NT2/D1 (cell line): Measurements from ENCODE around the gene SEMA4B.

ENCODE experiments used
- SUZ12 ChIP-seq: IDR thresholded peaks from 2 replicates; pipeline ENCODE4 v1.6.1; 2011; ENCODE audit not compliant: insufficient read length, insufficient read depth; ENCODE audit errors: extremely low read depth
- YY1 ChIP-seq: IDR thresholded peaks from 2 replicates; pipeline ENCODE4 v1.6.1; 2011; ENCODE audit not compliant: insufficient read length, insufficient read depth
- ZNF274 ChIP-seq: IDR thresholded peaks from 2 replicates; pipeline ENCODE4 v1.6.1; 2011; ENCODE audit warnings: mild to moderate bottlenecking, low read depth, low read length

DNA sequence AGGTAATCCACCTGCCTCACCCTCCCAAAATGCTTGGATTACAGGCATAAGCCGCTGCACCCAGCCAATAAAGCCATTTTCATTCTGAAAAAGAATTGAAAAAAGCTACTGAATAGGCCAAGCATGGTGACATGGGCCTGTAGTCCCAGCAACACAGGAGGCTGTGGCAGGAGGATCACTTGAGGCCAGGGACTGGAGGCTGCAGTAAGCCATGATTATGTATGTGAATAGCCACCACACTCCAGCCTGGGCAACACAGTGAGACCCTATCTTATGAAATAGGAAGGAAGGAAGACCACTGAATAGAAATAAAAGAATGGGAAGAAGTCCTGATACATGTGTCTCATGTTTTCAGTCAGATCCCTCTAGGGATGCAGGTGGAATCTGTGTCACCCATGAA is 36.0 kb upstream of the SEMA4B start:
- TF ChIP-seq ZNF274 (no peak), YY1 (no peak), SUZ12 (no peak)
